ENCODE results near the gene KRTAP21-1. TPM values are rescaled to one million over a fixed set of nuclear protein-coding genes. Genes with fewer than 3 reads are reported as not detected.

The KRTAP21-1 gene
- not detected in 2 replicates for total RNA-seq

DNA sequence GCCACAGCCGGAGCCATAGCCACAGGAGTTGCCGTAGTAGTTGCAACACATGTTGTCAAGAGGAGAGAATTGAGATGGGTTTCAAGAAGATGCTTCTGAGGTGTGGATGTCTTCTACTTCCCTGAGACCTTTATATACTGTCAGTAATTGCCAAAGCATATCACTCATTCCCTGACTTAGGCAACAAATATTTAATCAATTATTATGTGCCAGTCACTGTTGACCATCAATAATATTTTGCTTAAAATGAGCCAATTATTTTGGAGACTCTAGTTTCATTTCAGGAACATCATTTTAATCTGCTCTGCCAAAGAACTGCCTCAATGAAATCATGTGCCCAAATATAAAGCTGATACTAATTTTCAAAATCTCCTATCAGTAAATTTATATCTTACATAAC is at the start of gene KRTAP21-1:
KRTAP21-1 (minus strand) TSS at position 101 of the 400 bp plus-strand sequence; CDS start at position 51, 50 bp downstream.

GRCh38 chr21:30747159-30747558 is 8.1 kb downstream of the KRTAP21-1 start, which contains the start of gene KRTAP21-2:
Gene KRTAP21-2 (minus strand): TSS chr21:30747259. CDS start chr21:30747202, 57 bp downstream.

DNA sequence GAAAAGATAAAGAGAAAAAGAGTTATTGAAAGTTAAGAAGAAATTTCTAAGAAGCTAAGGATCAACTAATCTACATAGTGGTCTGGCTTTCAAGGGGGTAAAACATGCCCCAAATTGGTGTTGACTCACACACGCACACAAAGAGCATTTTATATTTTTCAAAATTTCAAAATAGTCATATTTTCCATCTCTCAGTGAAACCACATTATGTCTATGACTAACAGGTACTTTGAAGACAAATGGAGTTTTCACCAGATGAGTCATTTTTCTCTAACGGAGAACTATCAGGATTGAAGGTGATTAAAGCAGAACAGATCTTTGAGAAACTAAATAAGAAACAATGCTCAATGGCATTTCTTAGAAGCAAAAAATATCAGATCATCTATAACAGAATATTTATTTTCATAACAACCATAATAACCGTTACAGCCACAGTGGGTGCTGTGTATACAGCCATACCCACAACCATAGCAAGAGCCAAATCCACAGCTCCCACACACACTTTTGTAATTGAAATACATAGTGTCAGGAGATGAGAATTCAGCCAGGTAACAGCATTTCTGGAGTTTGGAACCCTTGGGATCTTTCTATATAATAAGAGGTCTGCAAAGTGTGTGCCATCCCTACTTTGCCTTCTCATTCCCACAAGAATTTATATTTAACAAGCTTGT is 36.9 kb downstream of the KRTAP21-1 start, which contains the start of gene KRTAP21-3:
KRTAP21-3 (minus strand) TSS at position 539 of the 671 bp plus-strand sequence; CDS start at position 521, 18 bp downstream.

Other genes with a start within 250 kb of the KRTAP21-1 start
- gene KRTAP19-6, start 213.6 kb downstream of the KRTAP21-1 start, total RNA-seq, result not detected in 2 replicates
- not detected in 2 replicates for gene KRTAP19-7, start 194.1 kb downstream of the KRTAP21-1 start, total RNA-seq
- not detected in 2 replicates for gene KRTAP22-2, start 165.0 kb downstream of the KRTAP21-1 start, total RNA-seq
- gene KRTAP6-3, start 163.0 kb downstream of the KRTAP21-1 start, total RNA-seq, result not detected in 2 replicates
- not detected in 2 replicates for gene KRTAP6-2, start 156.5 kb downstream of the KRTAP21-1 start, total RNA-seq
- gene KRTAP22-1, start 154.3 kb downstream of the KRTAP21-1 start, total RNA-seq, result not detected in 2 replicates
- not detected in 2 replicates for gene KRTAP6-1, start 141.5 kb downstream of the KRTAP21-1 start, total RNA-seq
- gene KRTAP20-1, start 139.0 kb downstream of the KRTAP21-1 start, total RNA-seq, result not detected in 2 replicates
- gene KRTAP20-4, start 134.8 kb downstream of the KRTAP21-1 start, total RNA-seq, result not detected in 2 replicates
- gene KRTAP20-2, start 120.2 kb downstream of the KRTAP21-1 start, total RNA-seq, result not detected in 2 replicates
- not detected in 2 replicates for gene KRTAP20-3, start 112.6 kb downstream of the KRTAP21-1 start, total RNA-seq
- not detected in 2 replicates for gene KRTAP21-3, start 36.7 kb downstream of the KRTAP21-1 start, total RNA-seq
- gene KRTAP21-2, start 8.2 kb downstream of the KRTAP21-1 start, total RNA-seq, result not detected in 2 replicates
- not detected in 2 replicates for gene KRTAP8-1, start 57.8 kb upstream of the KRTAP21-1 start, total RNA-seq
- gene KRTAP7-1, start 74.3 kb upstream of the KRTAP21-1 start, total RNA-seq, result not detected in 2 replicates
- not detected in 2 replicates for gene KRTAP11-1, start 126.2 kb upstream of the KRTAP21-1 start, total RNA-seq